ENCODE data around the gene MTF2. TPM values are rescaled to one million over a fixed set of nuclear protein-coding genes. Genes with fewer than 3 reads are reported as not detected.

The MTF2 gene
- total and polyA plus RNA-seq, 2 experiments from 2014 or later = 37.9 to 70.9 TPM

GRCh38 chr1:93140106-93140505 lies 61.0 kb downstream of the MTF2 start:
- DNase-seq (ENCODE audit: low read depth in 1 of 2, low spot score in 1 of 2) = no peak
- Histone ChIP-seq H3K4me1 (ENCODE audit: low read depth) (no peaks in the 10 kb centered on the region), H3K36me3 (peaks cover 52% of the 10 kb centered on the region), H3K27ac (no peak overlapping the region), H3K9me3 (ENCODE audit: low read depth) (no peaks in the 10 kb centered on the region), H3K27me3 (no peaks in the 10 kb centered on the region), H3K4me3 (no peak overlapping the region)
- no peak for TF ChIP-seq CTCF (IDR thresholded peaks at IDR 0.05; ENCODE audit: low read depth, low read length)

GRCh38 chr1:93142161-93142560 lies 63.1 kb downstream of the MTF2 start:
- H3K4me3 ChIP-seq = no peak overlapping the region
- no peak for DNase-seq (ENCODE audit: low read depth in 1 of 2, low spot score in 1 of 2)

GRCh38 chr1:93143136-93143535 lies 64.1 kb downstream of the MTF2 start:
- Histone ChIP-seq H3K36me3 (peaks cover 24% of the 10 kb centered on the region), H3K4me1 (ENCODE audit: low read depth) (peaks cover 4% of the 10 kb centered on the region), H3K9me3 (ENCODE audit: low read depth) (no peaks in the 10 kb centered on the region), H3K27me3 (no peaks in the 10 kb centered on the region), H3K4me3 (no peak overlapping the region), H3K27ac (no peak overlapping the region)
- no peak for TF ChIP-seq CTCF (IDR thresholded peaks at IDR 0.05; ENCODE audit: low read depth, low read length)
- no peak for DNase-seq (ENCODE audit: low read depth in 1 of 2, low spot score in 1 of 2)

More at GRCh38 chr1:93142161-93142560, 63.1 kb downstream of the MTF2 start:
- Histone ChIP-seq H3K4me1 (ENCODE audit: low read depth) (peaks cover 1% of the 10 kb centered on the region), H3K27me3 (no peaks in the 10 kb centered on the region), H3K9me3 (ENCODE audit: low read depth) (no peaks in the 10 kb centered on the region), H3K36me3 (peaks cover 33% of the 10 kb centered on the region), H3K27ac (no peak overlapping the region)
- no peak for TF ChIP-seq CTCF (IDR thresholded peaks at IDR 0.05; ENCODE audit: low read depth, low read length)

- no peak for TF ChIP-seq CTCF (IDR thresholded peaks at IDR 0.05; ENCODE audit: low read depth, low read length)
- DNase-seq (ENCODE audit: low read depth in 1 of 2, low spot score in 1 of 2) = no peak
- H3K36me3 ChIP-seq = peaks cover 18% of the 10 kb centered on the region
- no peaks in the 10 kb centered on the region for H3K9me3 ChIP-seq (ENCODE audit: low read depth)
- H3K4me3 ChIP-seq = no peak overlapping the region
- peaks cover 4% of the 10 kb centered on the region for H3K4me1 ChIP-seq (ENCODE audit: low read depth)
- H3K27ac ChIP-seq = no peak overlapping the region
- no peaks in the 10 kb centered on the region for H3K27me3 ChIP-seq
Measured at GRCh38 chr1:93143769-93144168, 64.7 kb downstream of the MTF2 start.

GRCh38 chr1:93148001-93148400 lies 68.9 kb downstream of the MTF2 start:
- Histone ChIP-seq H3K36me3 (no peaks in the 10 kb centered on the region), H3K27me3 (no peaks in the 10 kb centered on the region), H3K4me3 (no peak overlapping the region), H3K27ac (peak overlapping the region; percentile 67), H3K4me1 (ENCODE audit: low read depth) (peaks cover 4% of the 10 kb centered on the region), H3K9me3 (ENCODE audit: low read depth) (no peaks in the 10 kb centered on the region)
- TF ChIP-seq CTCF (IDR thresholded peaks at IDR 0.05; ENCODE audit: low read depth, low read length) = no peak
- DNase-seq (ENCODE audit: low read depth in 1 of 2, low spot score in 1 of 2) = peak in 1 of 2 donors; percentile 30

- TF ChIP-seq CTCF (IDR thresholded peaks at IDR 0.05; ENCODE audit: low read depth, low read length) = no peak
- peaks cover 18% of the 10 kb centered on the region for H3K36me3 ChIP-seq
- H3K9me3 ChIP-seq (ENCODE audit: low read depth) = no peaks in the 10 kb centered on the region
- peaks cover 4% of the 10 kb centered on the region for H3K4me1 ChIP-seq (ENCODE audit: low read depth)
- DNase-seq (ENCODE audit: low read depth in 1 of 2, low spot score in 1 of 2) = no peak
- no peak overlapping the region for H3K4me3 ChIP-seq
- no peak overlapping the region for H3K27ac ChIP-seq
- no peaks in the 10 kb centered on the region for H3K27me3 ChIP-seq
Measured at GRCh38 chr1:93150729-93151128, 71.6 kb downstream of the MTF2 start.
